Gastrocnemius medialis (tissue), 4 donors: Measurements from ENCODE around the gene PARD3B.

Experiments used
- CTCF ChIP-seq, 5 experiments: fragments of 450-650 bp in 3 of 5; fragments of 200-600 bp in 2 of 5; sonication (generic) in 2 of 5; IDR thresholded peaks in 4 of 5; conservative IDR thresholded peaks in 1 of 5; 1 replicate in 4 of 5; 2 replicates in 1 of 5; pipeline ENCODE4 v1.5.1; 2016 to 2019; ENCODE audit warnings: antibody characterized with exemption in 5 of 5, mild to moderate bottlenecking in 3 of 5, moderate library complexity in 3 of 5
- POLR2A ChIP-seq, 2 donors: fragments of 450-650 bp; IDR thresholded peaks; one replicate each; pipeline ENCODE4 v1.6.1; 2017; ENCODE audit warnings: antibody characterized with exemption in 2 of 2, mild to moderate bottlenecking in 2 of 2, moderate library complexity in 2 of 2

GRCh38 chr2:205461678-205462665 lies 916.7 kb downstream of the PARD3B start:
- TF ChIP-seq CTCF (IDR thresholded peaks at IDR 0.05 in 4 of 5, conservative IDR thresholded peaks at IDR 0.05 in 1 of 5) (no peak), POLR2A (IDR thresholded peaks at IDR 0.05) (no peak)
